Activated naive CD8-positive, alpha-beta T cell treated with anti-CD3 and anti-CD28 coated beads for 36 hours (primary cell): Measurements from ENCODE around the gene MAPKBP1. TPM values are rescaled to one million over a fixed set of nuclear protein-coding genes. Genes with fewer than 3 reads are reported as not detected.

ENCODE experiments used
- DNase-seq: peaks from one replicate; pipeline ENCODE4 v3.0.0; 2021
- H3K27ac Mint-ChIP-seq: one replicate; pipeline ENCODE4 v1.8.0; 2022; ENCODE audit warnings: mild to moderate bottlenecking, moderate library complexity, mixed read lengths
- H3K27me3 Mint-ChIP-seq: one replicate; pipeline ENCODE4 v1.8.0; 2022; ENCODE audit warnings: mild to moderate bottlenecking, mixed read lengths
- H3K36me3 Mint-ChIP-seq: one replicate; pipeline ENCODE4 v1.8.0; 2021; ENCODE audit warnings: mild to moderate bottlenecking, mixed read lengths
- H3K4me1 Mint-ChIP-seq: one replicate; pipeline ENCODE4 v1.8.0; 2021; ENCODE audit warnings: mixed read lengths
- H3K4me3 Mint-ChIP-seq: one replicate; pipeline ENCODE4 v1.8.0; 2022; ENCODE audit warnings: mild to moderate bottlenecking, moderate library complexity, mixed read lengths
- H3K9me3 Mint-ChIP-seq: one replicate; pipeline ENCODE4 v1.8.0; 2022; ENCODE audit warnings: mixed read lengths
- total RNA-seq, 2 experiments: library from RNA; stranded (reverse); gene quantifications; one replicate each; pipeline ENCODE4 v1.2.3, GENCODE V29; 2021

Gene MAPKBP1
- total RNA-seq, 2 experiments from 2014 or later: 13.2 to 14.2 TPM

DNA sequence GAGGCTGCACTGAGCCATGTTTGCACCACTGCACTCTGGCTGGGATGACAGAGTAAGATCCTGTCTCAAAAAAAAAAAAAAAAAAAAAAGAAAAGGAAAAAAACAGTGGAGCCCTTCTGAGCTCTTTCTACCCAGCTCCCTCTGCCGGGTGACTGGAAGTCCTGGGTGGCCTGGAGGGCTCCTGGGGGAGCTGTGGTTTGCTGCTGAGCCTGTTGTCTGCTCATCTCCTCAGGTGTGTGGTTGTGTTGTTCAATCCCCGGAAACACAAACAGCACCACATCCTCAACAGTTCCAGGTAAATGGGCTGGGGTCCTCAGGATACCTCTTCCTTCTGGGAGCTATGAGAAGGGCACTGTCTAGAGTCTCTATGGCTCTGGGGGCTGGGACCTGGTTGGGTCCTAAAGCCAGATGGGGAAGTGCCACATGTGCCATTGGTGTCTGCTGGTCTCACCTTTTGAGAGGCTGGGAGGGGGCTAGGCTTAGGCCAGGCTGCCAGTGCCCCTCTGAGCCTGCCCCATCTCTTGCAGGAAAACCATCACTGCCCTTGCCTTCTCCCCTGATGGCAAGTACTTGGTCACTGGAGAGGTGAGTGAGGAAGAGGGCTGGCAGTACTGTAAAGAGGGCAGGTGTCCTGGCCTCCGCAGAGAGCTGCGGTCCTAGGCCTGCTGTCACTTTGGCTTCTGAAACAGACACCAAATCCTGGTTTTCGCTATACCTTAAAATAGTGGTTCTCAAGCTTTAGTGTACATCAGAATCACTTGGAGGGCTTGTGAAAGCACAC is 36.6 kb downstream of the MAPKBP1 start:
- DNase-seq: no peak
- Mint-ChIP-seq H3K4me3 (no peak overlapping the region), H3K27ac (no peak overlapping the region), H3K27me3 (no peaks in the 10 kb centered on the region), H3K9me3 (no peaks in the 10 kb centered on the region), H3K36me3 (peaks cover 2% of the 10 kb centered on the region), H3K4me1 (peaks cover 16% of the 10 kb centered on the region)

DNA sequence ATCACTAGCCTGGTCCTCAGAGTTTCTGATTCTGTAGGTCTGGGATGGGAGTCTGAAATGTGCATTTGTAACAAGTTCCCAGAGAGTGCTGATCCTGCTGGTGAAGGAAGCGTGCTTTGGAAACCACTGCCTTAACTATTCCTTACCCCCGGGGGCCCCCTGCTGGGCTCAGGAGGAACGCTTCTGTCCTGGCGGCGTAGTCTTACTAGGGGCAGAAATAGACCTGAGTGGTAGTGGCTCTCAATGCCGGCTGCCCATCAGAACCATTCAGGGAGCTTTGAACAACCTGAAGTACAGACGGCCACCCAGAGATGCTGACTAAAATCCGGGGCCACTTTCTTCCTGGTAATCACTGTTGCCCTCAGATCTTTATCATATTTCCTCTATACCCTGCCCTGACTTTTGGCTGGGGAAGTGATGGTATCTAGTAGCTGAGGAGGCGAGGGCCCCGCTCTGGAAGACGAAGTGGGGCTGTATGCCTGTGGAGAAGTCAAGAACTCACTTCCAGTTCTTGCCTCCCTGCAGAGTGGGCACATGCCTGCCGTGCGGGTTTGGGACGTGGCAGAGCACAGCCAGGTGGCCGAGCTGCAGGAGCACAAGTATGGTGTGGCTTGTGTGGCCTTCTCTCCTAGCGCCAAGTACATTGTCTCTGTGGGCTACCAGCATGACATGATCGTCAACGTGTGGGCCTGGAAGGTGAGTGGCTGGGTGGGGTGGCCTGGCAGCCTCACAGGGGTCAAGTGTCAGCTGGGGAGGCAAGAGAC is 37.3 kb downstream of the MAPKBP1 start:
- Mint-ChIP-seq H3K27ac (no peak overlapping the region), H3K9me3 (no peaks in the 10 kb centered on the region), H3K4me1 (peaks cover 16% of the 10 kb centered on the region), H3K36me3 (peaks cover 2% of the 10 kb centered on the region), H3K27me3 (no peaks in the 10 kb centered on the region), H3K4me3 (no peak overlapping the region)
- peak; percentile 70 for DNase-seq

DNA sequence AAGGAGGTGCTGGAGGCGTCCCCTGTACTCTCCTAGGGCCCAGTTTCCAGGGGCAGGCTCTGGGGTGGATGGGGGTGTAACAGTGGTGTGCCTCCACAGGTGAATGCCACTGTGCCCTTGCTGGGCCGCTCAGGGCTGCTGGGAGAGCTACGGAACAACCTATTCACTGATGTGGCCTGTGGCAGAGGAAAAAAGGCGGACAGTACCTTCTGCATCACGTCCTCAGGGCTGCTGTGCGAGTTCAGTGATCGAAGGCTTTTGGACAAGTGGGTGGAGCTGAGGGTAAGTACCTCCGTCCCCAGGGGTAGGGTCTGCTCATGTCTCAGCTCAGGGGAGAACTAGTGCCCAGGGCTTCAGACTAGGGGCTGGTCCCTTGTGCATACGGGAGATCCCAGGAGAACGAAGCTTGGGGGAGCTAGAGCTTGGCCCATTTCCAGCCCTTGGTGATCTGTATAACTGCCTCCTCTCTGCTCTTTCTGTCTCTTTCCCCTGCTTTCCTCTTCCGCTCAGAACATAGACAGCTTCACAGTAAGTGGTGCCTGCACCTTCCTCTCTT is 38.6 kb downstream of the MAPKBP1 start:
- Mint-ChIP-seq H3K4me1 (peaks cover 16% of the 10 kb centered on the region), H3K27me3 (no peaks in the 10 kb centered on the region), H3K36me3 (peaks cover 2% of the 10 kb centered on the region), H3K27ac (no peak overlapping the region), H3K9me3 (no peaks in the 10 kb centered on the region), H3K4me3 (no peak overlapping the region)
- no peak for DNase-seq

DNA sequence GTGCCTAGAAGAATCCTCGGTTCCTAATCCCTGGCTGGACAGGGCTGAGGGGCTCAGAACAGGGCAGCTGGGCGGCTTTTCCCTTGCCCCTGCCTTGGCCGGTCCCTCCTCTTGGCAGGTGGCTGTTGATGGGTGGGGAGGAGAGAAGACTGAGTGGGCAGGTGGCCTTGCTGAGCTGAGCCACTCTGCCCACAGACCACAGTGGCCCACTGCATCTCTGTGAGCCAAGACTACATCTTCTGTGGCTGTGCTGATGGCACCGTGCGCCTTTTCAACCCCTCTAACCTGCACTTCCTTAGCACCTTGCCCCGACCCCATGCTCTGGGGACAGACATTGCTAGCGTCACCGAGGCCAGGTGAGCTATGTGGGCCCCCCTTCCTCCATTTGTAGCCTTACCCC is 39.1 kb downstream of the MAPKBP1 start:
- Mint-ChIP-seq H3K9me3 (no peaks in the 10 kb centered on the region), H3K36me3 (peaks cover 2% of the 10 kb centered on the region), H3K27me3 (no peaks in the 10 kb centered on the region), H3K4me1 (peaks cover 16% of the 10 kb centered on the region), H3K4me3 (no peak overlapping the region), H3K27ac (no peak overlapping the region)
- DNase-seq: no peak

DNA sequence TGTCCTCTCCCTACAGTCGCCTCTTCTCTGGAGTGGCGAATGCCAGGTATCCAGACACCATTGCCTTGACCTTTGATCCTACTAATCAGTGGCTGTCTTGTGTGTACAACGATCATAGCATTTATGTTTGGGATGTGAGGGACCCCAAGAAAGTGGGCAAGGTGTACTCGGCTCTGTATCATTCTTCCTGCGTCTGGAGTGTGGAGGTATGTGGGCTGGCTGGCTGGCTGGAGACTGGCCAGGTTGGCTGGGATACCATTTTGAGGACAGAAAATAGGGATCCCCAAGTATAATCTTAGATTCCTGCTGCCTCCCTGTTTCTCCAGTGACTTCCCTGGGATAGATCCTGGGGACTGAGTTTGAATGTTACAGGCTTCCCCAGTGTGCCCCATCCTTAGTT is 40.2 kb downstream of the MAPKBP1 start:
- no peak for DNase-seq
- H3K27me3 Mint-ChIP-seq: no peaks in the 10 kb centered on the region
- peaks cover 2% of the 10 kb centered on the region for H3K36me3 Mint-ChIP-seq
- H3K9me3 Mint-ChIP-seq: no peaks in the 10 kb centered on the region
- H3K4me3 Mint-ChIP-seq: no peak overlapping the region
- H3K4me1 Mint-ChIP-seq: peaks cover 12% of the 10 kb centered on the region
- H3K27ac Mint-ChIP-seq: no peak overlapping the region

DNA sequence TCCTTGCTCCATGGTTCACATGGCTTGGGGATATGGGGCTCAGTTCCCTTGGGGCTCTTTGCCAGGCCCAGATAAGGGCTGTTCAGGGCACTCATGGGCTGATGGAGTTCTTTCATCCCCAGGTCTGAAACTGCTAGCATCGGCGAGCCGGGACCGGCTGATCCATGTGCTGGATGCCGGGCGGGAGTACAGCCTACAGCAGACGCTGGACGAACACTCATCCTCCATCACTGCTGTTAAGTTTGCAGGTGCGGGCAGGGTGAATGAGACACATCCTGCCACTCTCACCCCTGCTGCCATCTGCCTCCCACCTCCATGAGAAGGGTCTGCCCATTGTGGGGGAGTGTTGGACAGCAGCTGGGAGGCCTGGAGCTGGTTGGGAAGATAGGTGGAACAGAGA is 42.5 kb downstream of the MAPKBP1 start:
- no peak overlapping the region for H3K27ac Mint-ChIP-seq
- no peaks in the 10 kb centered on the region for H3K9me3 Mint-ChIP-seq
- H3K4me3 Mint-ChIP-seq: no peak overlapping the region
- no peaks in the 10 kb centered on the region for H3K27me3 Mint-ChIP-seq
- peaks cover 2% of the 10 kb centered on the region for H3K36me3 Mint-ChIP-seq
- no peak for DNase-seq
- no peaks in the 10 kb centered on the region for H3K4me1 Mint-ChIP-seq

DNA sequence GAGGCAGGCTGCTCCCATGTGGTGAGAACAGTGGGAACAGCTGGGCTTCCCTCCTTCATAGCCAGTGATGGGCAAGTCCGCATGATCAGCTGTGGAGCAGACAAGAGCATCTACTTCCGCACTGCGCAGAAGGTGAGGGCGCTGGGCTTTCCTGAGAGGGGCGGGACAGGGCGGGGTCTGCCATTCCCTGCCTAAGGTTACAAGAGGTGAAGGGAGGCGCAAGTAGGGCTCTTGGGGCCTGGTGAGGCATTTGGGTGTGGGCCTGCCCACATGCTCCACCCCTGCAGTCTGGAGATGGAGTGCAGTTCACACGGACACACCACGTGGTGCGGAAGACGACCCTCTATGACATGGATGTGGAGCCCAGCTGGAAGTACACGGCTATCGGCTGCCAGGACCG is 43.0 kb downstream of the MAPKBP1 start:
- DNase-seq: no peak
- Mint-ChIP-seq H3K4me1 (no peaks in the 10 kb centered on the region), H3K4me3 (no peak overlapping the region), H3K27ac (no peak overlapping the region), H3K36me3 (peaks cover 2% of the 10 kb centered on the region), H3K27me3 (no peaks in the 10 kb centered on the region), H3K9me3 (no peaks in the 10 kb centered on the region)

DNA sequence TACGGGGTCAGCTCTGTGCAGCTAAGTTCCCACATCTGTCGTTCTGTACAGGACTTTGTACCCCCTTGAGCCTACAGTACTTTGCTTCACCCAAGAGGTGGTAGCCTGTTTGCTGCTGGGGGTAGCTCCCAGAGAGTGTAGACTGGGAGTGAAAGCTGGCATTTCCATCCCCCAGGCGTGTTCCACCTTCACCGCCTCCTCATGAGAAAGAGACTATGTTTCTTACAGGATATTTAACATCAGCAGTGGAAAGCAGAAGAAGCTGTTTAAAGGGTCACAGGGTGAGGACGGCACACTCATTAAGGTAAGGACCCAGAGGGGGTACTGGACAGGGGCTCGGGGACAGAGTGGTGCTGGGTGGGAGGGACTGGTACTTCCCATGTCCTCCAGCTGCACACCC is 43.5 kb downstream of the MAPKBP1 start:
- no peaks in the 10 kb centered on the region for H3K9me3 Mint-ChIP-seq
- no peaks in the 10 kb centered on the region for H3K27me3 Mint-ChIP-seq
- peaks cover 2% of the 10 kb centered on the region for H3K36me3 Mint-ChIP-seq
- no peak for DNase-seq
- no peak overlapping the region for H3K4me3 Mint-ChIP-seq
- no peak overlapping the region for H3K27ac Mint-ChIP-seq
- H3K4me1 Mint-ChIP-seq: no peaks in the 10 kb centered on the region

DNA sequence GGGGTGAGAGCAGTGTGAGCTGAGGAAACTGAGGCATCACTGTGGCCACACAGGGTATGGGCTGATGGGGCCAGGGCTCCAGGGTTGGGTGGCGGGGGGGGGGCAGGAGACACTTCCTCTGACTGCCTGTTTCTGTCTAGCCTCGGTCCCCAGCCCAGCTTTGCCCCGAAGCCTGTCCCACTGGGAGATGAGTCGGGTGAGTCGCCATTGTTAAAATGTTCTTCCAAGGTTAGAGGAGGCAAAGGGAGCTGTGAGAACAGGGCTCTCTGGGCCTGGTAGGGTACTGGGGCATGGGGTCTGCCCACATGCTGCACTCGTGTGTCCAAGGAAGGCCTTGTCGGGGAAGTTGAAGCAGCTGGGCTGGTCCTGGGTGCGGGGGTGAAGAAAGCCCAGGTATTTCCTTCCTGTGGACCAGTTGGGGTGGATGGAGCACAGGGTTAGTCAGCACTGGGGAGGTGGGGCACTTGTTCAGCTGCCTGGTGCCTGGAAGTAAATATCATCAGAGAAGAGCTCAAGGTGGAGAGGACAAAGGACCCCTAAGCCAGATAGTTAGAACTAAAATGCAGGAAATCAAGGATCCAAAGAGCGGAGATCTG is 45.3 kb downstream of the MAPKBP1 start:
- Mint-ChIP-seq H3K4me1 (no peaks in the 10 kb centered on the region), H3K27ac (no peak overlapping the region), H3K36me3 (no peaks in the 10 kb centered on the region), H3K4me3 (no peak overlapping the region), H3K27me3 (no peaks in the 10 kb centered on the region), H3K9me3 (no peaks in the 10 kb centered on the region)
- no peak for DNase-seq

DNA sequence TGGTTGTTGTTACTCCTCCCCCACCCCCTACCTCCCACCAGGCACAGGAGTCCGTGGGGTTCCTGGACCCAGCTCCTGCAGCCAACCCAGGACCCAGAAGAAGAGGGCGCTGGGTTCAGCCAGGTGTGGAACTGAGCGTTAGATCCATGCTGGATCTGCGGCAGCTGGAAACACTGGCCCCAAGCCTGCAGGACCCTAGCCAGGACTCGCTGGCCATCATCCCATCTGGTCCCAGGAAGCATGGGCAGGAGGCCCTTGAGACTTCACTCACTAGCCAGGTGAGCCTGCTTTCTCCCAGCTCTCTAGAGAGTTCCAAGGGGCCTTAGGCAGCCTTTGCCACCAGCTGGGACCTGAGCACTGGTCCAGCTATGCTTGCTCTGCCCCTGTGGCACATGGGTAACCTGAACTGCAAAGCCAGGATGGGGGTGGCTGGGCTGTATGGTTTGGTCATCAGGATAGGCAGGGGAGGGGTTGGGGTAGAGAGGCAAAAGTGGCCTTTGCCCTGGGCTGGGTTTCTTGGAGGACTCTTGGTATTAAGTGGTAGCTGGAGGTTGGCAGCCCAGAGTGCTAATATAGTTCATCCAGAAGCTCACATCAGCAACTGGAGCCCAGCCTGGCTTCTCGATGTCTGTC is 46.6 kb downstream of the MAPKBP1 start:
- H3K27me3 Mint-ChIP-seq: no peaks in the 10 kb centered on the region
- H3K27ac Mint-ChIP-seq: no peak overlapping the region
- H3K9me3 Mint-ChIP-seq: no peaks in the 10 kb centered on the region
- no peaks in the 10 kb centered on the region for H3K4me1 Mint-ChIP-seq
- no peak for DNase-seq
- no peaks in the 10 kb centered on the region for H3K36me3 Mint-ChIP-seq
- no peak overlapping the region for H3K4me3 Mint-ChIP-seq

DNA sequence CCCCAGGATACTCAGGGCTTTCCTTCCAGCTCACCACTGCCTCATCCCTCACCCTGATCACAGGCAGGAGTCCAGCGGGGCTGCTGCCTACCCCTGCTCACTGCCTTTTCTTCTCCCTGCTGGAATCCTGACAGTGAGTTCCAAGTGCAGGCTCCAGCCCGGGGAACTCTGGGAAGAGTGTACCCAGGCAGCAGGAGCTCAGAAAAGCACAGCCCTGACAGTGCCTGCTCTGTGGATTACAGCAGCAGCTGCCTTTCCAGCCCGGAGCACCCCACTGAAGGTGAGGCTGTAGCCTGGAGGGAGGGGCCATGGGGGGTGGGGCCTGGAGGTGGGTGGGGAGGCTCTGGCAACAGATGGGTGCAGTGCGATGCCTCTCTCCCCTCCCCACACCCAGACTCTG is 47.5 kb downstream of the MAPKBP1 start:
- no peaks in the 10 kb centered on the region for H3K27me3 Mint-ChIP-seq
- H3K36me3 Mint-ChIP-seq: no peaks in the 10 kb centered on the region
- no peaks in the 10 kb centered on the region for H3K4me1 Mint-ChIP-seq
- H3K27ac Mint-ChIP-seq: no peak overlapping the region
- DNase-seq: no peak
- no peak overlapping the region for H3K4me3 Mint-ChIP-seq
- no peaks in the 10 kb centered on the region for H3K9me3 Mint-ChIP-seq

DNA sequence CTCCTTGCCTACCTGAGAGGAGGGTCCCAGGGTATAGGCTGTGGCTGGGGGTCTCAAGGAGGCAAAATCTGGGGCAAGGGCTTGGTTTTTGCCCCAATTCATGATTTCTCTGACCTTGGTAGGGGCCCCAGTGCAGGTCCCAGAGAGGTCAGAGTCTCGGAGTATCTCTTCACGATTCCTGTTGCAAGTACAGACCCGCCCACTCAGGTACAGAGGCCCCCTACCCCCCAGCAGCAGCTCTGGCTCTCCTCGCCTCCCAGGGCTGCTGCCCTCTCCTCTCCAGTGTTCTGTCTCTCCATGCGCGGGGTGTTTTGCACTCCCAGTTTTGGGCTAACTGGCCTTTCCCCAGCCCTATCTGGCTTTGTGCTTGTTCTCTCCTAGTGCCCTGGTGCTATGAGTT is 48.2 kb downstream of the MAPKBP1 start:
- Mint-ChIP-seq H3K4me3 (no peak overlapping the region), H3K27me3 (no peaks in the 10 kb centered on the region), H3K27ac (no peak overlapping the region), H3K9me3 (no peaks in the 10 kb centered on the region), H3K36me3 (no peaks in the 10 kb centered on the region), H3K4me1 (no peaks in the 10 kb centered on the region)
- DNase-seq: no peak

DNA sequence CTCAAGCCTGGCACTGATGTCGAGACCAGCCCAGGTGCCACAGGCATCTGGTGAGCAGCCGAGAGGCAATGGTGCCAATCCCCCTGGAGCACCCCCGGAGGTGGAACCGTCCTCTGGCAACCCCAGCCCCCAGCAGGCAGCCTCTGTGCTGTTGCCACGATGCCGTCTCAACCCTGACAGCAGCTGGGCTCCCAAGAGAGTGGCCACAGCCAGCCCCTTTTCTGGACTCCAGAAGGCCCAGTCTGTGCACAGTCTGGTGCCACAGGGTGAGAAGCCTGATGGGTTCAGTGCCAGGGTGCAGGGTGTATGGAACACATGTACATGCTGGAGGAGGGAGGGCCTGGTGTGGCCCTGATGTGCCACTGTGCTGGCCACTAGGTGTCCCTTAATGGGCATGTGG is 48.7 kb downstream of the MAPKBP1 start:
- no peak for DNase-seq
- no peaks in the 10 kb centered on the region for H3K27me3 Mint-ChIP-seq
- no peaks in the 10 kb centered on the region for H3K36me3 Mint-ChIP-seq
- H3K9me3 Mint-ChIP-seq: no peaks in the 10 kb centered on the region
- no peak overlapping the region for H3K27ac Mint-ChIP-seq
- peaks cover 2% of the 10 kb centered on the region for H3K4me1 Mint-ChIP-seq
- no peak overlapping the region for H3K4me3 Mint-ChIP-seq

DNA sequence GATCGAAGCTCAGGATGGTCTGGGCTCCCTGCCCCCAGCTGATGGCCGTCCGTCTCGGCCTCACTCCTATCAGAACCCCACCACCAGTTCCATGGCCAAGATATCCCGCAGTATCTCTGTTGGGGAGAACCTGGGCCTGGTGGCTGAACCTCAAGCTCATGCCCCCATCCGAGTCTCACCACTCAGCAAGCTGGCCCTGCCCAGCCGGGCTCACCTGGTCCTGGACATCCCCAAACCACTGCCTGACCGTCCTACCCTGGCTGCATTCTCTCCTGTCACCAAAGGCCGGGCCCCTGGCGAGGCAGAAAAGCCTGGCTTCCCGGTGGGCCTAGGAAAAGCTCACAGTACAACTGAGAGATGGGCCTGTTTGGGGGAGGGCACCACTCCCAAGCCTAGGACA is 49.2 kb downstream of the MAPKBP1 start:
- Mint-ChIP-seq H3K9me3 (no peaks in the 10 kb centered on the region), H3K4me1 (peaks cover 3% of the 10 kb centered on the region), H3K36me3 (no peaks in the 10 kb centered on the region), H3K27me3 (no peaks in the 10 kb centered on the region), H3K27ac (no peak overlapping the region), H3K4me3 (no peak overlapping the region)
- no peak for DNase-seq
